ENCODE data around the gene DPP9.

DNA sequence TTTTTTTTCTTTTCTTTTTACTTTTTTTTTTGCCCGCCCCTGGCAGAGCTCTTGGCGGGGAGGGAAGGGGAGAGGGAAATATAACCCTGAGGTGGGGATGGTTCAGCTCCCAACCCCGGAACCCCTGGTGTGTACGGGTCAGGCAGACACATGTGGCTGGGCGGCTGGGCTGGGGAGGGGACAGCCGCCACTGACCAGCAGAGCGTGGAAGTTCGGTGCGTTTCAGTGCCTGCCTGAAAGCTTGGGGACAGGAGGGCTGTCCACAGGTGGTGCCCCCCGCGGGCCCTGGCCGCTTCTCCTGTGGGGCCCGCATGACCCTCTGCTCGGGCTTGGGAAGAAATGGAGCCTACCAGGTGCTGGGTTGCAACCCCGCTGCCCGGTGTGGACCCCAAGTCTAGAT lies 48.3 kb downstream of the DPP9 start:
- TF ChIP-seq CTCF (IDR thresholded peaks at IDR 0.05; ENCODE audit: low read depth, low read length, poor library complexity, severe bottlenecking) (no peak), EZH2phosphoT487 (IDR thresholded peaks at IDR 0.05; ENCODE audit: borderline replicate concordance, low read length) (no peak)

Data from DOHH2 (cell line).